HL-60 (cell line): ENCODE measurements around the gene CNR2.
A peak's percentile ranks its signal among the peaks of the same experiment; 100 is the strongest.
"Not testable (repeated sequence)": the region's sequence is repeated elsewhere in the genome, so short reads cannot be mapped to it uniquely, and the experiment has no call there.

Experiments
- DNase-seq, 2 experiments: peaks; one replicate each; pipeline ENCODE4 v3.0.0-alpha.2; 2010 to 2020; ENCODE audit warnings: low read depth in 1 of 2, low spot score in 1 of 2
- H3K27ac ChIP-seq: fragments of 250-450 bp; sonication (Bioruptor Pico); replicated peaks from 2 replicates; pipeline ENCODE4 v1.5.1; 2020; ENCODE audit warnings: mild to moderate bottlenecking, moderate library complexity
- H3K27me3 ChIP-seq: fragments of 250-450 bp; sonication (Bioruptor Pico); 2 replicates; pipeline ENCODE4 v1.5.1; 2021; ENCODE audit warnings: mild to moderate bottlenecking, moderate library complexity; ENCODE audit not compliant: insufficient read depth, poor library complexity, severe bottlenecking
- H3K4me3 ChIP-seq: replicated peaks from 2 replicates; pipeline ENCODE4 v1.5.1; 2011; ENCODE audit warnings: mild to moderate bottlenecking, control low read depth, low read length; ENCODE audit not compliant: insufficient read depth
- CTCF ChIP-seq: IDR thresholded peaks from one replicate; pipeline ENCODE4 v1.5.1; 2011; ENCODE audit warnings: low read length, control low read depth, inconsistent platforms; ENCODE audit not compliant: insufficient read depth
- GABPA ChIP-seq: IDR thresholded peaks from 2 replicates; pipeline ENCODE4 v1.6.1; 2012; ENCODE audit warnings: low read depth
- POLR2AphosphoS5 ChIP-seq: IDR thresholded peaks from 2 replicates; pipeline ENCODE4 v1.6.1; 2012; ENCODE audit warnings: low read depth
- REST ChIP-seq: IDR thresholded peaks from 2 replicates; pipeline ENCODE4 v1.6.1; 2012; ENCODE audit warnings: low read depth; ENCODE audit not compliant: insufficient replicate concordance
- SPI1 ChIP-seq: IDR thresholded peaks from 2 replicates; pipeline ENCODE4 v1.6.1; 2012; ENCODE audit warnings: low read depth, mild to moderate bottlenecking, borderline replicate concordance

Gene CNR2

GRCh38 chr1:23837908-23838307 is 75.3 kb downstream of the CNR2 start:
- Histone ChIP-seq H3K27ac (no peak overlapping the region), H3K27me3 (no peaks in the 10 kb centered on the region), H3K4me3 (no peak overlapping the region)
- no peak for DNase-seq
- TF ChIP-seq CTCF (no peak), SPI1 (no peak), REST (no peak), POLR2AphosphoS5 (no peak), GABPA (no peak)

GRCh38 chr1:23836037-23836436 is 77.1 kb downstream of the CNR2 start:
- TF ChIP-seq REST: no peak
- TF ChIP-seq SPI1: peak; percentile 22; the same call in 1 of the 2 replicates
- Histone ChIP-seq H3K4me3 (no peak overlapping the region), H3K27me3 (no peaks in the 10 kb centered on the region), H3K27ac (peak overlapping the region; percentile 22)
- DNase-seq: peak in 1 of 2 experiments; percentile 51

GRCh38 chr1:23834156-23834555 is 79.0 kb downstream of the CNR2 start:
- not testable (repeated sequence) for H3K4me3 ChIP-seq, DNase-seq, H3K27ac ChIP-seq, H3K27me3 ChIP-seq

- H3K27ac ChIP-seq: no peak overlapping the region
- no peak for DNase-seq
- H3K27me3 ChIP-seq: no peaks in the 10 kb centered on the region
These were observed 85.4 kb downstream of the CNR2 start for GRCh38 chr1:23827717-23828116.

GRCh38 chr1:23826590-23826989 is 86.6 kb downstream of the CNR2 start:
- not testable (repeated sequence) for H3K27me3 ChIP-seq, DNase-seq, H3K4me3 ChIP-seq, H3K27ac ChIP-seq

More at GRCh38 chr1:23827717-23828116, 85.4 kb downstream of the CNR2 start:
- TF ChIP-seq REST: no peak
- TF ChIP-seq GABPA: no peak
- no peak for TF ChIP-seq SPI1
- no peak for TF ChIP-seq POLR2AphosphoS5
- TF ChIP-seq CTCF: no peak
- no peak overlapping the region for H3K4me3 ChIP-seq
